ENCODE results near the gene NRXN3.

Gene NRXN3

DNA sequence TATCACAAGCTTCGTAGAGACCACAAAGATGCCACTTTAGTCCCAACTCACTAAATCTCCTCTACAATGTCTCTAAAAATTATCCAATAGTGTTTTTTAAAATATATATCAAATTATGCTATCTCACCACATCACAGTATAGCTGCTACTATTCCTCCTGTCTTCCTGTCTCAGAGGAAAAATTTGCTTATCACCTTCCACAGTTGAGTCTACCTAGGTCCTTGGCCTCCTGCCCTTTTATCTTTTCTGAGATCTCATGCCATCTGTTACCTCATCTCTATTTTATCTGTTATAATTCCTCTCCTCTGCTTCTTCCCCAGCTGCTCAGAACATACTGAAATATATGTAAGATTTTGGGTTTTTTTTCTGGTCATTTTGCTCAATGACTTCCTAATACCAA lies 1473.0 kb downstream of the NRXN3 start:
- in situ Hi-C loops (cut with MboI; ENCODE audit: low sequenced_read_pairs, unreplicated experiment): no loop called here
- no peak for DNase-seq (ENCODE audit: low spot score)
- TF ChIP-seq, protein P1, sequence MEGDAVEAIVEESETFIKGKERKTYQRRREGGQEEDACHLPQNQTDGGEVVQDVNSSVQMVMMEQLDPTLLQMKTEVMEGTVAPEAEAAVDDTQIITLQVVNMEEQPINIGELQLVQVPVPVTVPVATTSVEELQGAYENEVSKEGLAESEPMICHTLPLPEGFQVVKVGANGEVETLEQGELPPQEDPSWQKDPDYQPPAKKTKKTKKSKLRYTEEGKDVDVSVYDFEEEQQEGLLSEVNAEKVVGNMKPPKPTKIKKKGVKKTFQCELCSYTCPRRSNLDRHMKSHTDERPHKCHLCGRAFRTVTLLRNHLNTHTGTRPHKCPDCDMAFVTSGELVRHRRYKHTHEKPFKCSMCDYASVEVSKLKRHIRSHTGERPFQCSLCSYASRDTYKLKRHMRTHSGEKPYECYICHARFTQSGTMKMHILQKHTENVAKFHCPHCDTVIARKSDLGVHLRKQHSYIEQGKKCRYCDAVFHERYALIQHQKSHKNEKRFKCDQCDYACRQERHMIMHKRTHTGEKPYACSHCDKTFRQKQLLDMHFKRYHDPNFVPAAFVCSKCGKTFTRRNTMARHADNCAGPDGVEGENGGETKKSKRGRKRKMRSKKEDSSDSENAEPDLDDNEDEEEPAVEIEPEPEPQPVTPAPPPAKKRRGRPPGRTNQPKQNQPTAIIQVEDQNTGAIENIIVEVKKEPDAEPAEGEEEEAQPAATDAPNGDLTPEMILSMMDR (IDR thresholded peaks at IDR 0.05; ENCODE audit: borderline replicate concordance, control extremely low read depth, extremely low read depth, insufficient read depth, missing control alignments): no peak

DNA sequence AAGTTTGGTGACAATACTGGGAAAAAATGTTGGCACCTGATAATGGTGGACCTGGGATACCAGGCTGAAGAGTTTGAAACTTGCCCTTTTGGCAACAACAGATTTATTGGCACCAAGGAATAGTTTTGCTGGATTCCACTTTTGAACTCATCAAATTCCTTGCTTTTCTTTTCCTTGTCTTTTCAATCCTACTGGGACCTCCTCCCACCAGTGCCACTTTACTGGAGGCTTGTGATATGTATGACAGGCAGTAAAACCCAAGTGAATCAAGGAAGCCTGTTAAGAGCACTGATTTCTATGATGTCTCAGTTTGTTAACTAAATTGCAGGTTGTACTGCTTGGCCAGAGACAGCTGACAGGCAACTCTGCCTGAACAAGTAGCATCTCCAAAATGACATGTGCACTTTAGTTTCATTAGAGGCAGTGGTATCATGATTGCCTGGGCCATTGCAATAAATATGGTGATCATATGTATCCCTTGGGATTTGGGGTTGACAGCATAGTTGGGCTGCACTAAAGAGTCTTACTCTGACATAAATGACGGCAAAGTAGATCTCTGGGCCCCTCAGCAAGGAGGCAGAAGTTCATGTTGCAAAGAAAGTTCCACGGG lies 1475.7 kb downstream of the NRXN3 start:
- in situ Hi-C loops (cut with MboI; ENCODE audit: low sequenced_read_pairs, unreplicated experiment): no loop called here
- TF ChIP-seq, protein P1 (IDR thresholded peaks at IDR 0.05; ENCODE audit: borderline replicate concordance, control extremely low read depth, extremely low read depth, insufficient read depth, missing control alignments): no peak
- DNase-seq (ENCODE audit: low spot score): no peak

DNA sequence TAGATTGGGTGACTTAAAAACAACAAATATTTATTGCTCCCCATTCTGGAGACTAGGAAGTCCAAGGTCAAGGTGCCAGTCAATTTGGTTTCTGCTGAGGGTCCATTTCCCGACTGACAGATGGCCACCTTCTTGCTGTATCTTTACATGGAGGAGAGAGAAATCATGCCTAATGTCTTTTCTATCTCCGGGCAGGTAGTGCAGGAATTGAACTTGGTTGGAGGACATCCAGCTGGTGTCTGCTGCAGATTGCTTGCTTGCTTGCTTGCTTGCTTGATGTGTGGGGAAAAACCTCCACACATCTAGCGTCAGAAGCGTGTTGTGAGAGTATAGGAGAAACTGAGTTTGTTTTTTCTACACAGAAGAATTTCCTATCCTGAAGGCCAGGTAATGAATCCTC lies 1479.7 kb downstream of the NRXN3 start:
- in situ Hi-C loops (cut with MboI; ENCODE audit: low sequenced_read_pairs, unreplicated experiment): no loop called here
- TF ChIP-seq, protein P1 (IDR thresholded peaks at IDR 0.05; ENCODE audit: borderline replicate concordance, control extremely low read depth, extremely low read depth, insufficient read depth, missing control alignments): no peak
- DNase-seq (ENCODE audit: low spot score): no peak

DNA sequence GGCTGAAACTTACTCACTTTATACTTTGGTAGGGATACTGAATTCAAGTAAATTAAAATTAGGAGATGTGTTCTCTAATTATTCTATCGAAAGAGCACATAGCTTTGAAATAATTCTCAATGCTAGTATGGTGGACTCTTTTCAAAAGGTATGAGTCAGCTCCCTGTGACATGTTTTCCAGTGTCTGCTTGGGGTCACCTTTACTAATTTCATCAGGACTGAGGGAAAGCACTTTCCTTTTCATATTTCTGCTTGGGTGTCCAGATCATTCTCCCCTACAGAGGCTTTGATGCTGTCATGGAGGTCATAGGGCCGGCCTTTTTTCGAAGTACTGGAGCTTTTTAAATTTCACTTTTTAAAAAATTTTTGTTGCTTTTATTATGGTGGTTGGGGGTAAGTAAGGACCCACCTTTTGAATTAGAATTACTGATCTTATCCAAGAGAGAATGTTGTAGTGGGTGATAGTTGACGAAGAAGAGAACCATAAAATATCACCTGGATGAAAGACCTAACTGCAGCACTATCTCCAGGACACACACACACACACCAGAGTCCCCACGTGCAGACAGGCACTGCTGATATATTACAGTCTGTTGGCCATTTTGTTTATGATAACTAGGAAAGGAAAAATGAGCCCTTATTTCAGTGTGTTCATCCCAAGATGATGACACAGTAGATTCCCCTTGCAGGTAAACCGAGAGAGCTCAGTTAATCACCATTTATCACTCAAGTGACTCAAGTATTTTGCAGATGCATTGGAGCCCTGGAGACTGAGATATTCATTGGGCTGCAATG lies 1482.5 kb downstream of the NRXN3 start:
- TF ChIP-seq, protein P1 (IDR thresholded peaks at IDR 0.05; ENCODE audit: borderline replicate concordance, control extremely low read depth, extremely low read depth, insufficient read depth, missing control alignments): no peak
- DNase-seq (ENCODE audit: low spot score): no peak
- in situ Hi-C loops (cut with MboI; ENCODE audit: low sequenced_read_pairs, unreplicated experiment): no loop called here

DNA sequence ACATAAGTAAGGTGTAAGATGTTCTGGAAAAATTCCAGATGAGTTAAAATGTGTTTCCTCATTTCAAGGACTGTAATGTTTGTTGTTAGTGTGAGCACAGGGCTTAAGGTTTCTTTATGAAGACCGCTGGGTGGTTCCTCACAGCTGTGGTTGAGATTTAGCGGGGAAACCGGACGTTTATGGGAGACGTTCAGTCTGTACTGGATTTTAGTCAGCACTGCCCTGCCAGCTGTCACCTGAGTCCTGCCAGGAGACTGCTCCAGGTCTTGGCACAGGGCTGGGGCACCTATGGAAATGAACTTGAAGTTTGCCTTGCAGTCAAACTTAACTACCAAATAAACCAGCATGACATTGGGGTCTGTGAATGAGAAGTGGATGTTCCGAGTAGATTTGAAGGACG lies 1485.9 kb downstream of the NRXN3 start:
- in situ Hi-C loops (cut with MboI; ENCODE audit: low sequenced_read_pairs, unreplicated experiment): no loop called here
- DNase-seq (ENCODE audit: low spot score): no peak
- TF ChIP-seq, protein P1 (IDR thresholded peaks at IDR 0.05; ENCODE audit: borderline replicate concordance, control extremely low read depth, extremely low read depth, insufficient read depth, missing control alignments): no peak

DNA sequence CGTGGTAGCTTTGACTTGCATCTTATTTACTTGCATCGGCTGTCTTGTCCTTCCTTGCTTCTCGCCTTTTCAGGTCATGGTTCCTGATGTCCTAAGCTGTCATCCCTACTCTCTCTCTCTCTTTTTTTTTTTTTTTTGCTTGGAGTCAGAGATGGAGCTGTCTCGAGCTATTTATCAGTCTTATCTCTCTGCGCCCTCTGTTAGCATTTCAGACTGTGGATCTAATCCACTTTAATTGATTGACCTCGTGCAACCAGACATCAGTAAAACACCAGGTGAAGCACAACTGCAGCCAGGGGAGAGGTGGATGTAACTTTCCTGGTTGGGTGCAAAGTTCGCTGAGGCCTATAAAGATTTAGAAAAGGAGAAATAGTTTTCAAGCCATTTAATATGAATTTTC lies 1486.3 kb downstream of the NRXN3 start:
- in situ Hi-C loops (cut with MboI; ENCODE audit: low sequenced_read_pairs, unreplicated experiment): no loop called here
- no peak for DNase-seq (ENCODE audit: low spot score)
- TF ChIP-seq, protein P1 (IDR thresholded peaks at IDR 0.05; ENCODE audit: borderline replicate concordance, control extremely low read depth, extremely low read depth, insufficient read depth, missing control alignments): no peak
